GM10266 (cell line): Measurements from ENCODE around the gene USP2.

Experiments used
- DNase-seq: peaks from one replicate; pipeline ENCODE4 v3.0.0; 2012; ENCODE audit errors: extremely low spot score
- CTCF ChIP-seq: IDR thresholded peaks from 2 replicates; pipeline ENCODE4 v1.5.1; 2012; ENCODE audit warnings: mild to moderate bottlenecking, low read depth; ENCODE audit not compliant: control insufficient read depth, insufficient read depth; ENCODE audit errors: missing control alignments

USP2 gene

GRCh38 chr11:119381181-119381988, at the start of gene USP2:
Gene USP2, minus strand, starts transcription at chr11:119381690. Its CDS starts 8,210 bp downstream, at chr11:119373480.
- peak; percentile 92 for DNase-seq
- TF ChIP-seq CTCF, result peak; percentile 91

DNA sequence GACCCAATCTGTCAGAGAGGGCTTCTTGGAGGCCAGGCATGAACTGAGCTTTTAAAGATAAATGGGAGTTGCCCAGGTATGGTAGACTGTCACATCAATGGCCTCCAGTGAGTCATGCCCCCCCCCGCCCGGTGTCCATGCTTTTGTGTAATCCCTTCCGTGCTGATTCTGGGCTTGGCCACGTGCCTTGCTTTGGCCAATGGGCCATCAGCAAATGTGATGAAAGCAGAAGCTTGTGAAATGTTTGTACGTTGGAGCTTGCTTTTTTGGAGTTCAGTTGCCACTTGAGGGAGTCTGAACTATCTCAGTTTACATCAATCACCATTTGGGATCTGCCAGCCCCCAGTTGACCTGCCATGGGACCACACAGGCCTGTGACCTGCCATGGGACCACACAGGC, 45.8 kb upstream of the USP2 start:
- no peak for TF ChIP-seq CTCF
- no peak for DNase-seq

DNA sequence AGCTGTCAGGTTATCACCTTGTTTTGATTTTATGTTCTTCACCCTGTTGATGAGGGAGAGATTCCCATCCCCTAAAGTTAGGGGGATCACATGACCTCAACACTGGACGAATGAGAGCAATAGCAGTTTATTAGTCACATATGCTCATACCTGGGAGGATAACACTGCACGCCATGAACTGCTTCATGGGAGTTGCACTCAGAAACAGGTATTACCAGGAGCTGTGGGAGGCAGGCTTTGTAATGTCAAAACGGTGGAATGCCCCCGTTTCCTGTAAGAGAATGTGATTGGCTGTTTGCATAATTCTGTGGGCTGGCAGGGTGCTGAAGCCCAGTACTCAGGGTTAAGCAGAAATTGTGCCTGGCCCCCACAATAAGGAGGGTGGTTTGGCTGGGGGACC, 44.7 kb upstream of the USP2 start:
- TF ChIP-seq CTCF, result no peak
- no peak for DNase-seq

DNA sequence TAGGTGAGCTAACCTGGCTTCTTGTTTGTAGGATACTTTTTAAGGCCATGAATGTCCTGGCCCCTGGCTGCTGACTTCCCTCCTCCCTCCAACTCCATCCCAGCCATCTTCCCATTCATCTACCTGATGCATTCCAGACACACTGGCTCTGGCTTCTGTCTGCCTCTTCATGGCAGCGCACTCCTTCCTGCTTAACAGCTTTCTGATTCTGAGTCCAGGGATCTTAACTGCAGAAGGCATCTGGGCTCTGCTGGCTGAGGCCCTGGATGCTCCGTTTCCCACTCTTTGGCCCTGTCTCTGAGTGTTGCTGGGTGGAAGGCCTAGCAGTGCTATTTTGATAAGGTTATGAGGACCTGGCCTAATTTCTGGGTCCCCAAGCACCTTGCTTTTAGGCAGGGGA, 43.3 kb upstream of the USP2 start:
- TF ChIP-seq CTCF, result no peak

GRCh38 chr11:119424276-119424675, 42.8 kb upstream of the USP2 start:
- no peak for DNase-seq
- TF ChIP-seq CTCF, result no peak

More for the DNA sequence above, 43.3 kb upstream of the USP2 start:
- no peak for DNase-seq

GRCh38 chr11:119423509-119424254, 42.2 kb upstream of the USP2 start:
- DNase-seq, result no peak
- no peak for TF ChIP-seq CTCF
